Bronchial epithelial cell (primary cell): ENCODE measurements around the gene ZNF154. TPM values are rescaled to one million over a fixed set of nuclear protein-coding genes. Genes with fewer than 3 reads are reported as not detected.
A peak's percentile ranks its signal among the peaks of the same experiment; 100 is the strongest.

Source experiments
- DNase-seq: peaks from one replicate; pipeline ENCODE4 v3.0.0-alpha.2; 2010; ENCODE audit warnings: low read depth
- FAIRE-seq: peaks from 2 replicates; lab custom pipeline; 2011; peaks lifted over from hg19 to GRCh38; lab: Jason Lieb, UNC
- H3K27me3 ChIP-seq: 2 replicates; pipeline ENCODE4 v1.5.1; 2011; ENCODE audit warnings: low read length; ENCODE audit not compliant: control insufficient read depth, insufficient read depth
- H3K36me3 ChIP-seq: 2 replicates; pipeline ENCODE4 v1.5.1; 2011; ENCODE audit warnings: low read length; ENCODE audit not compliant: control insufficient read depth, insufficient read depth
- H3K4me3 ChIP-seq: 2 replicates; pipeline ENCODE4 v1.5.1; 2011; ENCODE audit warnings: mild to moderate bottlenecking, low read depth, low read length, control low read depth
- total RNA-seq: library from RNA; depleted of rRNA; stranded (reverse); fragments of >200 nt; gene quantifications from 2 replicates; pipeline ENCODE4 v1.2.1, GENCODE V29; 2014
- TF ChIP-seq, protein P1 (sequence below): IDR thresholded peaks from 2 replicates; pipeline ENCODE4 v1.5.1; 2011; ENCODE audit warnings: mild to moderate bottlenecking, moderate library complexity, low read length, control low read depth, inconsistent platforms; ENCODE audit not compliant: insufficient read depth, severe bottlenecking

ZNF154 gene
- total RNA-seq: 0.53 and 1.2 TPM in 2 replicates

DNA sequence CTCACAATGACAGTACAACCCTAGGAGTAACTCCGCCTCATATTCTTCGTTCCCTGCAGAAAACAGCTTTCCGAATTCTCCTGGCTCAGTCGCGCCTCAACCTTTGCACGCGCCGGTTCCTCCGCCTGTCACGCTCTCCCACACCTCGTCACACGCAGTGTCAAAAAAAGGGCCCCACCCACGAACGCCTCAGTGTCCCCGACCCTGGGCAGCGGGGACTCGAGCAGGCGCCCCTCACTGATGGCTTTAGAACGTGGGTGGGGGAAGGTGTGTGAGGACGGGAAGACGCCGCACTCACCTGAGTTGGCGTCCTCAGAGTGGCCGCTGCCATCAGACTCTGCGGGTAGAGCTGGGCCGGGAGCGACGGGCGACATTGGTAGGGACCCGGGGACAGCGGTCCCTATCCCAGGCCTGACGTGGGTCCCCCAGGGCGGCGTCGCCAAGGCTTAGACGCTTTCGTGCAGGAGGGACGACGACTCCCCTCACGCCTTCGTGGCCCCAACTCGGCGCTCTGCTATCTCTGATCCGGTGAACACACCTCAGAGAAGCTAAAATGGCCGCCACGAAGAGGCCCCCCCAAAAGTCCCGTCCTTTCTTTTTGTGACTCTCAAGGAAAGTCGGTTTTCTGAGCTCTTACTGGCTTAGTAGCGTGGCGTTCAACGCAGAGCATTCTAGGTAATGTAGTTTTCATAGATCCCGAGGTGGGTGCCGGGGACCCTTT is at the start of gene ZNF154:
Gene ZNF154 (minus strand): TSS at position 564 of the 721 bp plus-strand sequence. CDS start 233 bp downstream, at position 331.
- no peaks in the 10 kb centered on the region for H3K27me3 ChIP-seq
- peak within 1 kb of the TSS; percentile 53 for H3K4me3 ChIP-seq
- peak; percentile 41 for DNase-seq
- TF ChIP-seq, protein P1, sequence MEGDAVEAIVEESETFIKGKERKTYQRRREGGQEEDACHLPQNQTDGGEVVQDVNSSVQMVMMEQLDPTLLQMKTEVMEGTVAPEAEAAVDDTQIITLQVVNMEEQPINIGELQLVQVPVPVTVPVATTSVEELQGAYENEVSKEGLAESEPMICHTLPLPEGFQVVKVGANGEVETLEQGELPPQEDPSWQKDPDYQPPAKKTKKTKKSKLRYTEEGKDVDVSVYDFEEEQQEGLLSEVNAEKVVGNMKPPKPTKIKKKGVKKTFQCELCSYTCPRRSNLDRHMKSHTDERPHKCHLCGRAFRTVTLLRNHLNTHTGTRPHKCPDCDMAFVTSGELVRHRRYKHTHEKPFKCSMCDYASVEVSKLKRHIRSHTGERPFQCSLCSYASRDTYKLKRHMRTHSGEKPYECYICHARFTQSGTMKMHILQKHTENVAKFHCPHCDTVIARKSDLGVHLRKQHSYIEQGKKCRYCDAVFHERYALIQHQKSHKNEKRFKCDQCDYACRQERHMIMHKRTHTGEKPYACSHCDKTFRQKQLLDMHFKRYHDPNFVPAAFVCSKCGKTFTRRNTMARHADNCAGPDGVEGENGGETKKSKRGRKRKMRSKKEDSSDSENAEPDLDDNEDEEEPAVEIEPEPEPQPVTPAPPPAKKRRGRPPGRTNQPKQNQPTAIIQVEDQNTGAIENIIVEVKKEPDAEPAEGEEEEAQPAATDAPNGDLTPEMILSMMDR: no peak
- no peaks in the 10 kb centered on the region for H3K36me3 ChIP-seq
- no peak for FAIRE-seq

GRCh38 chr19:57757941-57758340 is 48.9 kb upstream of the ZNF154 start:
- FAIRE-seq (no peak), DNase-seq (no peak)
- H3K27me3 ChIP-seq: no peaks in the 10 kb centered on the region
- TF ChIP-seq, protein P1: no peak
- H3K4me3 ChIP-seq: no peak overlapping the region
- H3K36me3 ChIP-seq: peaks cover 28% of the 10 kb centered on the region

GRCh38 chr19:57755031-57755430 is 46.0 kb upstream of the ZNF154 start:
- FAIRE-seq (no peak), DNase-seq (no peak)
- H3K27me3 ChIP-seq: no peaks in the 10 kb centered on the region
- TF ChIP-seq, protein P1: no peak
- no peak overlapping the region for H3K4me3 ChIP-seq
- H3K36me3 ChIP-seq: peaks cover 38% of the 10 kb centered on the region

DNA sequence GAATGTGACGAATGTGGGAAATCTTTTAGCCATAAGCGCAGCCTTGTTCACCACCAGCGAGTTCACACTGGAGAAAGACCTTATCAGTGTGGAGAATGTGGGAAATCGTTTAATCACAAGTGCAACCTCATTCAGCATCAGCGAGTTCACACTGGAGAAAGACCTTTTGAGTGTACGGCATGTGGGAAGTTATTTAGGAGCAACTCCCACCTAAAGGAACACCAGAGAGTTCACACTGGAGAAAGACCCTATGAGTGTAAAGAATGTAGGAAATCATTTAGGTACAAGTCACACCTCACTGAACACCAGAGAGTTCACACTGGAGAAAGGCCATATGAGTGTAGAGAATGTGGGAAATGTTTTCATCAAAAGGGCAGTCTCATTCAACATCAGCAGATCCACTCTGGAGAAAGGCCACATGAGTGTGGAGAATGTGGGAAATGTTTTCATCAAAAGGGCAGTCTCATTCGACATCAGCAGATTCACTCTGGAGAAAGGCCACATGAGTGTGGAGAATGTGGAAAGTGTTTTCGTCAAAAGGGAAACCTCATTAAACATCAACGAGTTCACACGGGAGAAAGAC is 45.2 kb upstream of the ZNF154 start:
- FAIRE-seq (no peak), DNase-seq (no peak)
- peaks cover 32% of the 10 kb centered on the region for H3K36me3 ChIP-seq
- H3K4me3 ChIP-seq: no peak overlapping the region
- H3K27me3 ChIP-seq: no peaks in the 10 kb centered on the region
- TF ChIP-seq, protein P1: no peak

DNA sequence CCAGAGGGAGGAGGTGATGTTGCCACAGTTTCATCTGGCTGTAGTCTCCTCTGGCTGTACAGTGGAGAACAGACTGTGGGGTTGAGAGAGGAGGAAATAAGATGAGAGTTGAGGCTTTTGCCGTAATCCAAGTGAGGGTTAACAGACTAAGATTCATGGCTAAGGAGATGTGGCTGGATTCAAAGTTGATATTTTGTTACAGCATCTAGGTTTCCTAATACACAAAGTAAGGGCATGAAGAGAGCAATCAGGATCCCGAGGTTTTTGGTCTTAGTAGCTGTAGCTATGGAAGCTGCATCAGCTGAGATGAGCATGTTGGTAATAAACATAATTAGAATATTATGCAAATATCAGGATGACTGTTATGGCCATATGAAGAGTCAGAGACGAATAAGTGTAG is 39.0 kb upstream of the ZNF154 start:
- H3K4me3 ChIP-seq: peak overlapping the region; percentile 71

More for the DNA sequence above, 39.0 kb upstream of the ZNF154 start:
- Histone ChIP-seq H3K36me3 (peaks cover 14% of the 10 kb centered on the region), H3K27me3 (no peaks in the 10 kb centered on the region)
- FAIRE-seq: no peak
- TF ChIP-seq, protein P1: no peak
- DNase-seq: no peak
